PFSK-1 (cell line): Measurements from ENCODE around the gene PCDH20.

Experiments used
- FOXP2 ChIP-seq: optimal IDR thresholded peaks from 2 replicates; pipeline ENCODE3; 2011; ENCODE audit warnings: borderline replicate concordance, control low read depth, inconsistent platforms; ENCODE audit not compliant: insufficient read depth; ENCODE audit errors: extremely low read length, extremely low read depth
- POLR2AphosphoS5 ChIP-seq: IDR thresholded peaks from 2 replicates; pipeline ENCODE4 v1.6.1; 2012; ENCODE audit warnings: low read depth, mild to moderate bottlenecking, control low read depth, low read length, moderate library complexity
- SIN3A ChIP-seq: IDR thresholded peaks from 2 replicates; pipeline ENCODE4 v1.6.1; 2012; ENCODE audit warnings: mild to moderate bottlenecking, low read length, moderate library complexity, borderline replicate concordance; ENCODE audit not compliant: insufficient read depth
- TAF1 ChIP-seq: IDR thresholded peaks from 2 replicates; pipeline ENCODE4 v1.6.1; 2012; ENCODE audit warnings: low read length, control low read depth, borderline replicate concordance; ENCODE audit not compliant: insufficient read depth
- TF ChIP-seq, protein P1 (sequence below), 2 experiments: IDR thresholded peaks; 2 replicates each; pipeline versions ENCODE4 v1.6.1 to v1.8.0; 2011 to 2012; ENCODE audit warnings: low read depth in 2 of 2, low read length in 2 of 2, control low read depth in 1 of 2, inconsistent platforms in 1 of 2, mild to moderate bottlenecking in 1 of 2, moderate library complexity in 1 of 2; ENCODE audit not compliant: insufficient read depth in 1 of 2

PCDH20 gene

DNA sequence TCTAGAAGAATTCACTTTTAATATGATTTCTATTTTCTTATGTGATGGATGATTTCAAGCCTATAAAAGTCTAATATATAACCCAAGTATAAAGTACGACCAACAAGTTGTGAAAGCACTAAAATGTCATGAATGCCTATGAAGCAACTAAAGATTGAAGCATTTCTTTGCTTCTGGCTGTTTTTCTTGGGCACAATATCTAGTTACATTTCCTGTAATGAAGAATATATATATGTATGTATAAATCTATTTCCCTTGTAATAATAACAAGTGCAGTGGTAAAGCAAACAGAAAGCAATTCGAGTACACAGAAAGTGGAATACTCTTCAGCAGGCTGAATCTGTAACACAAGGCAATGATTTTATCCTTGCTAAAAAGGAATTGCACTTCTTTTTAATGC is 5.4 kb downstream of the PCDH20 start:
- no peak for TF ChIP-seq POLR2AphosphoS5
- TF ChIP-seq, protein P1, sequence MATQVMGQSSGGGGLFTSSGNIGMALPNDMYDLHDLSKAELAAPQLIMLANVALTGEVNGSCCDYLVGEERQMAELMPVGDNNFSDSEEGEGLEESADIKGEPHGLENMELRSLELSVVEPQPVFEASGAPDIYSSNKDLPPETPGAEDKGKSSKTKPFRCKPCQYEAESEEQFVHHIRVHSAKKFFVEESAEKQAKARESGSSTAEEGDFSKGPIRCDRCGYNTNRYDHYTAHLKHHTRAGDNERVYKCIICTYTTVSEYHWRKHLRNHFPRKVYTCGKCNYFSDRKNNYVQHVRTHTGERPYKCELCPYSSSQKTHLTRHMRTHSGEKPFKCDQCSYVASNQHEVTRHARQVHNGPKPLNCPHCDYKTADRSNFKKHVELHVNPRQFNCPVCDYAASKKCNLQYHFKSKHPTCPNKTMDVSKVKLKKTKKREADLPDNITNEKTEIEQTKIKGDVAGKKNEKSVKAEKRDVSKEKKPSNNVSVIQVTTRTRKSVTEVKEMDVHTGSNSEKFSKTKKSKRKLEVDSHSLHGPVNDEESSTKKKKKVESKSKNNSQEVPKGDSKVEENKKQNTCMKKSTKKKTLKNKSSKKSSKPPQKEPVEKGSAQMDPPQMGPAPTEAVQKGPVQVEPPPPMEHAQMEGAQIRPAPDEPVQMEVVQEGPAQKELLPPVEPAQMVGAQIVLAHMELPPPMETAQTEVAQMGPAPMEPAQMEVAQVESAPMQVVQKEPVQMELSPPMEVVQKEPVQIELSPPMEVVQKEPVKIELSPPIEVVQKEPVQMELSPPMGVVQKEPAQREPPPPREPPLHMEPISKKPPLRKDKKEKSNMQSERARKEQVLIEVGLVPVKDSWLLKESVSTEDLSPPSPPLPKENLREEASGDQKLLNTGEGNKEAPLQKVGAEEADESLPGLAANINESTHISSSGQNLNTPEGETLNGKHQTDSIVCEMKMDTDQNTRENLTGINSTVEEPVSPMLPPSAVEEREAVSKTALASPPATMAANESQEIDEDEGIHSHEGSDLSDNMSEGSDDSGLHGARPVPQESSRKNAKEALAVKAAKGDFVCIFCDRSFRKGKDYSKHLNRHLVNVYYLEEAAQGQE (IDR thresholded peaks at IDR 0.05; ENCODE audit: insufficient read depth in 1 of 2, low read depth in 2 of 2, low read length in 2 of 2) = no peak
- TF ChIP-seq TAF1 = no peak
- TF ChIP-seq FOXP2 = no peak
- no peak for TF ChIP-seq SIN3A

DNA sequence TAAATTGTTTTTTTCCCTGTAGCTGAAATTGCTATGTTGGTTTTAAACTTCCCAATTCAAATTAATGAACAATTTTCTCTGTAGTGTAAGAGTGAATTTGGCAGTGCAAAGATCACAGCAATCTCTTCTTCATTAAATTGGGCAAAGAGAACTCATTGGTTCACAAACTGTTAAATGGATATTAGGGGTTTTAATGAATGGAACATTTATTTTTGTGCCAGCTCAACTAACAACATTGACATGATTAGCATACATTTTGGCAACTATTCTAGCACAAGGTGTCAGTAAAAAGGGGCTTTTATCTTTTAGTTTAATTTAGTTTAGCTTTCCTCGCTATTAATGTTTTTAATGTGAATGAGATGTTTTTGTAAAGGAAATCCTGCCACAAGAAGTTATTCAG is 7.1 kb downstream of the PCDH20 start:
- TF ChIP-seq POLR2AphosphoS5 = no peak
- no peak for TF ChIP-seq TAF1
- TF ChIP-seq SIN3A = no peak
- TF ChIP-seq FOXP2 = no peak
- TF ChIP-seq, protein P1 (IDR thresholded peaks at IDR 0.05; ENCODE audit: insufficient read depth in 1 of 2, low read depth in 2 of 2, low read length in 2 of 2) = no peak

DNA sequence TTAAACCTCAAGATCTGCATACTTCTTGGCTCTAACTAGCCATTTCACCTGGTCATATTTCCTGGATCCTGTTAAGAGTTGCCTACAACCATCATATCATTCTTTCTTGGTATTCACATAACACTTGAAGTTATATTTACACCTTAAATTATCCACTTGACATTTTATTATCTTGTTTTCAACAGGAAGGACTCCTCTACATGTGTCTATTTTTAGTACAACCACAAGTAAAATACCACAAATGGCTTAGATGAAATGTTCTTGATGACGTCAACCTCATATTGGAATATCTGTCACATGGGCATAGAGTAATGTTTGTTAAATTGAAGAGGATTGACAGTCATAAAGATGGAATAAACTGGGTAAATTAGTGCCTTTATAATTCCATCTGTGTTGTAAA is 9.4 kb downstream of the PCDH20 start:
- TF ChIP-seq TAF1 (no peak), FOXP2 (no peak), SIN3A (no peak), POLR2AphosphoS5 (no peak)
- TF ChIP-seq, protein P1 (IDR thresholded peaks at IDR 0.05; ENCODE audit: insufficient read depth in 1 of 2, low read depth in 2 of 2, low read length in 2 of 2) = no peak

DNA sequence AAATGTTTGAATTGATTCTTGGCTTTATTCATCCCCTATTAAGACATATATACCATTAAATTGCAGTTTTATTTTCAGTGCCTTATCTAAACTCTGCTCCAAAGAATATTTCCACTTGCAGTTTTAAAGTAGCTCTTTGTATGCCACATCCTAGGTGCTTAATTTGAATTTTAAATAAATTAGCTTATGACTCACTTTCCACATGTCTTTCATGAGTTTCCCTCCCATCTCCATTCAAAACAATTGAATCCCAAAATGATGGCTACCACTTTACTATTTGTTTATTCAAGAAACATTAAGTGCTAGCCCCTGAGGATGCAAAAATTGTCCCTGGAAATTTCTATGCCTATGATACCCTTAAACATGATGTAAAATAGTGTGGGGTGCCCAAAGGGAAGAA is 19.5 kb downstream of the PCDH20 start:
- no peak for TF ChIP-seq SIN3A
- TF ChIP-seq, protein P1 (IDR thresholded peaks at IDR 0.05; ENCODE audit: insufficient read depth in 1 of 2, low read depth in 2 of 2, low read length in 2 of 2) = no peak
- TF ChIP-seq FOXP2 = no peak
- TF ChIP-seq TAF1 = no peak
- TF ChIP-seq POLR2AphosphoS5 = no peak

DNA sequence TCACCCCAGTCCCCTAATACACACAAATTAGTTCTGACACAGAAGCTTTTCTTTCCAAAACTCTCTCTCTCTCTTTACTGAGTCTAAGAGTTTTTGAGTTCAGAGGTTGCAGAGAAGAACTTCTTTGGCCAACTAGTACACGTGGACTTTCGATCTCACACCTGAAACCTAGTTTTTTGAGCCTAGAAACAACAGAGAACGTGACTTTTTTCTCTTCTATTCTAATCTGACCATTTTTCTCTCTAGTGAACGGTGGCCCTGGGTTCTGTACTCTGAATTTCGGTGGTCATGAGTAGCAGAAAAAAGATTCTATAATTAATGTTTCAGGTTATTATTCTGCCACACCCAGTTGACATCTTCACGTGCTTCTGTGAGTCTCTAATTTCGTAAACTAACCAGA is 24.2 kb downstream of the PCDH20 start:
- TF ChIP-seq FOXP2 = no peak
- TF ChIP-seq, protein P1 (IDR thresholded peaks at IDR 0.05; ENCODE audit: insufficient read depth in 1 of 2, low read depth in 2 of 2, low read length in 2 of 2) = no peak
- no peak for TF ChIP-seq TAF1
- TF ChIP-seq SIN3A = no peak
- TF ChIP-seq POLR2AphosphoS5 = no peak
